ENCODE measurements around the gene LETMD1. TPM values are rescaled to one million over a fixed set of nuclear protein-coding genes. Genes with fewer than 3 reads are reported as not detected.

The LETMD1 gene
- total and polyA plus RNA-seq, 2 of the 8 experiments (the other 6 are each of a cell fraction or from before 2014, with no cell fraction given) = 39.4 to 65.3 TPM

DNA sequence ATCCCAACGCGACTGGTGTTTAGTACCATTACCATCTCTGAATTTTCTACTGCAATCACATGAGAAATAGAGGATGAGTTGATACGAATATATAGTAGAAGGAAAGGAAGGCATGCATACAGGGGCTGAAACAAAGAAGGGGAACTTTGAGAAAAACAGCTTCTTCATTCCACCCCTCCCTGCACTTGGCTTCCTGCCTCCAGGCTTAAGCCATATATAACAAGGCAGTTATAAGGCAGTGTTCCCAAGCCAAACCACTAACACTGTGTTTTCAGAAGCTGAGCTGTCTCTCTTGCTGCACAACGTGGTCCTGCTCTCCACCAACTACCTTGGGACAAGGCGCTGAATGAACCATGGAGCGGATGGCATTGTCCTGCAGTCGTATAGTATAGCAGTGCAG, 11.0 kb downstream of the LETMD1 start:
- Histone ChIP-seq H3K4me3 (ENCODE audit: extremely low read depth in 1 of 4, insufficient read depth in 2 of 4, low read depth in 3 of 4, low read length in 4 of 4) (no peak overlapping the region), H3K9me3 (ENCODE audit: insufficient read depth in 2 of 2, low read depth in 1 of 2, low read length in 1 of 2) (no peaks in the 10 kb centered on the region), H2BK15ac (ENCODE audit: low read length) (no peak overlapping the region), H3K56ac (replicated peaks; ENCODE audit: insufficient read length, low read depth, low read length) (peak overlapping the region; percentile 7), H3K4me2 (ENCODE audit: insufficient read depth in 1 of 2, low read depth in 2 of 2, low read length in 2 of 2) (no peak overlapping the region), H3K4me1 (replicated peaks in 1 of 4; ENCODE audit: control insufficient read depth in 3 of 4, insufficient read depth in 4 of 4, low read length in 3 of 4) (no peaks in the 10 kb centered on the region), H4K91ac (replicated peaks; ENCODE audit: insufficient read length, low read length) (no peak overlapping the region), H3K36me3 (ENCODE audit: control insufficient read depth in 2 of 4, insufficient read depth in 4 of 4, low read length in 3 of 4) (peaks cover 10 to 70% (median 49%) of the 10 kb centered on the region in 4 experiments), H2AFZ (ENCODE audit: low read length) (no peak overlapping the region), H2BK20ac (ENCODE audit: low read length) (no peak overlapping the region), H3K9ac (replicated peaks in 1 of 4; ENCODE audit: extremely low read depth in 1 of 4, low read depth in 3 of 4, low read length in 3 of 4) (no peak overlapping the region), H2AK5ac (ENCODE audit: low read depth, low read length) (no peak overlapping the region), H3K18ac (ENCODE audit: extremely low read depth, low read length) (no peak overlapping the region), H3K14ac (ENCODE audit: insufficient read length) (no peak overlapping the region), H3K4ac (replicated peaks; ENCODE audit: insufficient read length, low read depth, low read length) (no peak overlapping the region), H3K79me2 (ENCODE audit: control insufficient read depth in 1 of 2, insufficient read depth in 2 of 2, low read length in 2 of 2) (no peaks in the 10 kb centered on the region), H4K5ac (ENCODE audit: insufficient read length, low read depth, low read length) (no peak overlapping the region), H3K23me2 (ENCODE audit: low read depth, low read length) (no peaks in the 10 kb centered on the region), H3K27ac (ENCODE audit: low read depth, low read length) (no peak overlapping the region), H4K8ac (ENCODE audit: extremely low read depth, insufficient read depth, low read length) (no peak overlapping the region), H2BK5ac (ENCODE audit: low read depth, low read length) (no peak overlapping the region), H3K23ac (ENCODE audit: insufficient read length) (no peak overlapping the region), H2BK120ac (replicated peaks; ENCODE audit: low read depth, low read length) (no peak overlapping the region), H3K27me3 (replicated peaks in 1 of 4; ENCODE audit: control insufficient read depth in 3 of 4, extremely low read depth in 1 of 4, insufficient read depth in 3 of 4, low read length in 3 of 4) (no peaks in the 10 kb centered on the region), H3K79me1 (ENCODE audit: low read depth, low read length) (no peaks in the 10 kb centered on the region), H4K20me1 (replicated peaks in 1 of 2; ENCODE audit: control insufficient read depth in 1 of 2, insufficient read depth in 2 of 2, low read length in 2 of 2) (peaks cover 0 to 2% of the 10 kb centered on the region in 2 experiments), H2BK12ac (ENCODE audit: low read depth, low read length) (no peak overlapping the region)
- WGBS, 2 experiments (ENCODE audit: extremely low coverage in 1 of 2, insufficient coverage in 1 of 2, insufficient read length in 1 of 2, insufficient replicate concordance in 2 of 2, low coverage in 1 of 2, low lambda C conversion rate in 2 of 2, missing lambda C conversion rate in 1 of 2) = 93% methylated on average over 7 of the region's 7 CpGs; no CpG with 5 or more reads in 1 of the 2 experiments
- DNase-seq (ENCODE audit: low read depth in 1 of 2, low spot score in 2 of 2) (no peak), FAIRE-seq (no peak)
- ChIA-PET POLR2A (ENCODE audit: partially characterized antibody) (interaction anchor here (0.7 to 1.6 kb wide), 3 partner anchors 9 to 21 kb away, joined by 3 to 5 read pairs (median 3); no protein-coding TSS in a partner anchor), CTCF (ENCODE audit: partially characterized antibody) (interaction anchor here (1.0 to 1.6 kb wide), 2 partner anchors 12 to 282 kb away, joined by 3 to 4 read pairs; no protein-coding TSS in a partner anchor)
- TF ChIP-seq PHF8 (conservative IDR thresholded peaks at IDR 0.05; ENCODE audit: low read depth, low read length) = no peak
- TF ChIP-seq KDM1A (IDR thresholded peaks at IDR 0.05; ENCODE audit: borderline replicate concordance, low read length) = no peak
- TF ChIP-seq NANOG (IDR thresholded peaks at IDR 0.05; ENCODE audit: insufficient read depth, low read depth, low read length, poor library complexity, severe bottlenecking) = no peak
- TF ChIP-seq SRF (IDR thresholded peaks at IDR 0.05; ENCODE audit: low read depth, low read length) = no peak
- TF ChIP-seq KDM4A (IDR thresholded peaks at IDR 0.05; ENCODE audit: low read depth, low read length, severe bottlenecking) = no peak
- no peak for TF ChIP-seq EGR1 (IDR thresholded peaks at IDR 0.05; ENCODE audit: borderline replicate concordance, low read depth, low read length)
- no peak for TF ChIP-seq SAP30 (IDR thresholded peaks at IDR 0.05; ENCODE audit: insufficient read depth, insufficient replicate concordance, low read length)
- TF ChIP-seq, protein P1, sequence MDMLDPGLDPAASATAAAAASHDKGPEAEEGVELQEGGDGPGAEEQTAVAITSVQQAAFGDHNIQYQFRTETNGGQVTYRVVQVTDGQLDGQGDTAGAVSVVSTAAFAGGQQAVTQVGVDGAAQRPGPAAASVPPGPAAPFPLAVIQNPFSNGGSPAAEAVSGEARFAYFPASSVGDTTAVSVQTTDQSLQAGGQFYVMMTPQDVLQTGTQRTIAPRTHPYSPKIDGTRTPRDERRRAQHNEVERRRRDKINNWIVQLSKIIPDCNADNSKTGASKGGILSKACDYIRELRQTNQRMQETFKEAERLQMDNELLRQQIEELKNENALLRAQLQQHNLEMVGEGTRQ (IDR thresholded peaks at IDR 0.05; ENCODE audit: low read length) = no peak
- TF ChIP-seq ZNF274 (IDR thresholded peaks at IDR 0.05; ENCODE audit: borderline replicate concordance, extremely low read depth, low read length) = no peak
- no peak for TF ChIP-seq GTF2F1 (IDR thresholded peaks at IDR 0.05; ENCODE audit: borderline replicate concordance, low read depth, low read length)
- no peak for TF ChIP-seq JUND (IDR thresholded peaks at IDR 0.05; ENCODE audit: low read length)
- TF ChIP-seq HDAC2 (IDR thresholded peaks at IDR 0.05; ENCODE audit: borderline replicate concordance in 1 of 2, low read depth in 2 of 2, low read length in 2 of 2) = no peak
